ENCODE data around the gene PXDN.
"Not testable (repeated sequence)": the region's sequence is repeated elsewhere in the genome, so short reads cannot be mapped to it uniquely, and the experiment has no call there.

The PXDN gene

DNA sequence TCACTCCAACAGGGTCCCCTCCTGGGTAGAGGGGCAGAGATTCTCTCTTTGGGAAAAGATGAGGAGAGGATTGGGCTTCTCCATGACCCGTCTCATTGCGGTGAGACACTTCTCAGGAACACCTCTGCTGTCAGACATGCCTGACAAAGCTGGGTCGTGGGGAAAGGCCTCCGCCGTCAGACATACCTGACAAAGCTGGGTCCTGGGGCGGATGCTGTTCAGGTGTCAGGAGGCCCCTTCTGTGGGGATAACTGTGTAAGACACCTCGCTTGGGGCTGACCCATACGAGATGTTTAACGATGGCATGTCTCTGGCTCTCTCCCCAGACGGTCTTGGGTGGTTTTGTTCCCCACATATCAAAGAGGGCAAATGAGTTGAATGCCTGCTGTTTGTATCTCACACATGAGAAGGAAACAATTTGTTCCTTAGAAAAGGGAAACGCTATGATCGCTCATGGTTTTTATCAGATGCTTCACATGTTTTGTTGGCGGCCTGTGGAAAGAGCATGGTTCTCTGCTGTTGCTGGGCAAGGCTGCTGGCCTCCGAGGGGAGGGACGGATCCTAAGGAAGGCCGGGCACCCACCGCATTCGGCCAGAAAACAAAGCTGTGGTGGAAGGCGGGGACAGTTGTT lies 40.8 kb upstream of the PXDN start:
- TF ChIP-seq POLR2AphosphoS5 (IDR thresholded peaks at IDR 0.05; ENCODE audit: low read depth, low read length): no peak
- TF ChIP-seq POLR2A (IDR thresholded peaks at IDR 0.05; ENCODE audit: low read depth, low read length): no peak
- no peak for TF ChIP-seq TAF1 (IDR thresholded peaks at IDR 0.05; ENCODE audit: borderline replicate concordance, low read depth, low read length)
- no peak for FAIRE-seq
- DNase-seq (ENCODE audit: insufficient read length): no peak

DNA sequence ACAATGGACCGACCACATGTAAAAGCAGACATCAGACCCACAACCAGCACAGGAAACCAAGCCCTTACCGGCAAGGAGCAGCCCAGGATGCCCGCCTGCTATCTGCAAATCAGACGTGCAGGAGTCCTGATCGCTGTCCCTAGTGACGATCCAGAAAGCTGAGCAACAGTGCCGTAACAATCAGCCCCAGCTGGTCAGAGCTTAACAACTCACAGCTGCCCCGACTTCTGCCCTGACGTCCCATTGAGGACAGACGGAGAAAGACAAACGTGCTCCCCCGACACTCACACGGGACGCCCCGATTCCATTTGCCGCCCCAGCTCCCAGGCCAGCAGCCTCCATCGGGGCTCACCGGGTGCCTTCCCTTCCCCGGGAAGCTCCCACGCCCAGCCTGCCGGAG lies 39.8 kb upstream of the PXDN start:
- FAIRE-seq: no peak

DNA sequence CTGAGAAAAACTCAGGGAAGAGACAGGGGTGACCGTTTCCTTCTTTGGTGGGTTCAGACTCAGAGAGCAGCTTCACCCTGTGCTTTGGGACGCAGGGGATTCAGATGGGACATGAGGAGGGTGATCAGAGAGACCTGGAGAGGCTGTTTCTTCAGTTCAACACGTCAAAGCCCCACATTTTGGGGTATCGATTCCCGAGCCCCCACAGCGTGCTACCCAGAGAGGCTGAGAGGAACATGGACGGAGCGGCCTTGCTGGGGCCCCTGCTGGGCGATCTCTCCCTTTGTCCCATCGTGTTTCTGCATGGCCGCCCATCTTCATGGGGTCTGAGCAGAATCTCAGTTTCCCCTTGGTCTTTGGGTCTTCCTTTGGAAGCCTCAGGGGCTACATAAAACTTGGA lies 38.2 kb upstream of the PXDN start:
- no peak for FAIRE-seq
- TF ChIP-seq POLR2AphosphoS5 (IDR thresholded peaks at IDR 0.05; ENCODE audit: low read depth, low read length): no peak
- TF ChIP-seq POLR2A (IDR thresholded peaks at IDR 0.05; ENCODE audit: low read depth, low read length): no peak
- TF ChIP-seq TAF1 (IDR thresholded peaks at IDR 0.05; ENCODE audit: borderline replicate concordance, low read depth, low read length): no peak
- DNase-seq (ENCODE audit: insufficient read length): no peak

More for the DNA sequence above, 39.8 kb upstream of the PXDN start:
- DNase-seq (ENCODE audit: insufficient read length): no peak
- TF ChIP-seq POLR2AphosphoS5 (IDR thresholded peaks at IDR 0.05; ENCODE audit: low read depth, low read length) (no peak), POLR2A (IDR thresholded peaks at IDR 0.05; ENCODE audit: low read depth, low read length) (no peak), TAF1 (IDR thresholded peaks at IDR 0.05; ENCODE audit: borderline replicate concordance, low read depth, low read length) (no peak)

DNA sequence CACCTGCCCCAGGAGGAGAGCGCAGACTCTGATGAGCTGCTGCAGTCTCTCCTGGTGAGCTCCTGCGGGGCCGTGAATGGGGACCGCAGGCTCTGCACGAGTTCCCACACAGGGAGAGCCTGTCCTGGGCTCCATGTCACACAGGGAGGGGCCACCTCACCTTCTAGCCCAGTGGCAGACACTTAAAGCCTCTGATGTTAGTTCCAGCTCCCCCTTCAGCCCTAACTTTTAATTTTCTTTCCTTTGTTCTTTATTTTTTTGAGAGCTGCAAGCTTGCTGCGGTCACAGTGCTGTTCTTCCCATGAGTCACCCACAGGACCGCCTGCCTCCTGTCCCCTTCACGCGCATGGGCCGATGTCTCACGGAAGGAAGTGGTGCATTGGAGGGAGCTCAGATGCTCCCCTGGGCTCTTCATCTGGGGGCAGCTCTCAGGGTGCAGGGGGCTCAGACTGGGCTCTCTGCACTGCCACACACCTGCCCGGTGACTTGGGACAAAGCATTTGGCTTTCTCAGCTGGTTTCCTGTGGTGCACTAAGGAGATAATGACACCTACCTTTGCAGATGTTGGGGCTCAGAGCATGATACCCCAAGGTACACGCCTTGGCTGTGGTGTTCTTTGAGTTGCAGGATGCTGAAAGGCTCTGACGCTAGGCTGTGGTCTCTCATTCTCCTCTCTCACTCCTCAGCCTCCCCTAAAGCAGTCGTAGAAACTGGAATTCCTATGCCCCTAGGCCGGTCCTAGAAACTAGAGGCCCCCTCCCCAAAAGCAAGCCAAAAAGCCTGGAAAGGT lies 37.2 kb upstream of the PXDN start:
- DNase-seq (ENCODE audit: insufficient read length): no peak
- no peak for FAIRE-seq
- no peak for TF ChIP-seq POLR2A (IDR thresholded peaks at IDR 0.05; ENCODE audit: low read depth, low read length)
- TF ChIP-seq TAF1 (IDR thresholded peaks at IDR 0.05; ENCODE audit: borderline replicate concordance, low read depth, low read length): no peak
- no peak for TF ChIP-seq POLR2AphosphoS5 (IDR thresholded peaks at IDR 0.05; ENCODE audit: low read depth, low read length)

DNA sequence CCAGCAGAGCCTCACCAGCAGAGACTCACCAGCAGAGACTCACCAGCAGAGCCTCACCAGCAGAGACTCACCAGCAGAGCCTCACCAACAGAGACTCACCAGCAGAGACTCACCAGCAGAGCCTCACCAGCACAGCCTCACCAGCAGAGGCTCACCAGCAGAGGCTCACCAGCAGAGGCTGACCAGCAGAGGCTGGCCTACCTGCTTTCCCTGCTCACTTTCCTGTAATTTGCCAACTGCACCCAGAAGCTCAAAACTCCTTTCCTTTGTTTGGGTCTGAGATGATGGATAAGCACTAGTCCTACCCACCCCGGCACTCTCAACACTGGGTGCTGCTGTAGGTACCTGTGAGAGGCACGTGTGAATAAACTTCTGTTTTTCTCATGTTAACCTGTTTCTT lies 36.4 kb upstream of the PXDN start:
- FAIRE-seq (no peak), DNase-seq (ENCODE audit: insufficient read length) (no peak)
- no peak for TF ChIP-seq POLR2A (IDR thresholded peaks at IDR 0.05; ENCODE audit: low read depth, low read length)
- TF ChIP-seq POLR2AphosphoS5 (IDR thresholded peaks at IDR 0.05; ENCODE audit: low read depth, low read length): no peak
- no peak for TF ChIP-seq TAF1 (IDR thresholded peaks at IDR 0.05; ENCODE audit: borderline replicate concordance, low read depth, low read length)

DNA sequence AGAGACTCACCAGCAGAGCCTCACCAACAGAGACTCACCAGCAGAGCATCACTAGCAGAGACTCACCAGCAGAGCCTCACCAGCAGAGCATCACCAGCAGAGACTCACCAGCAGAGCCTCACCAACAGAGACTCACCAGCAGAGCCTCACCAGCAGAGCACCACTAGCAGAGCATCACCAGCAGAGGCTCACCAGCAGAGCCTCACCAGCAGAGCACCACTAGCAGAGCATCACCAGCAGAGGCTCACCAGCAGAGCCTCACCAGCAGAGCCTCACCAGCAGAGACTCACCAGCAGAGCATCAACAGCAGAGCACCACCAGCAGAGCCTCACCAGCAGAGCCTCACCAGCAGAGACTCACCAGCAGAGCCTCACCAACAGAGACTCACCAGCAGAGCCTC lies 35.7 kb upstream of the PXDN start:
- FAIRE-seq; DNase-seq (ENCODE audit: insufficient read length): not testable (repeated sequence)

DNA sequence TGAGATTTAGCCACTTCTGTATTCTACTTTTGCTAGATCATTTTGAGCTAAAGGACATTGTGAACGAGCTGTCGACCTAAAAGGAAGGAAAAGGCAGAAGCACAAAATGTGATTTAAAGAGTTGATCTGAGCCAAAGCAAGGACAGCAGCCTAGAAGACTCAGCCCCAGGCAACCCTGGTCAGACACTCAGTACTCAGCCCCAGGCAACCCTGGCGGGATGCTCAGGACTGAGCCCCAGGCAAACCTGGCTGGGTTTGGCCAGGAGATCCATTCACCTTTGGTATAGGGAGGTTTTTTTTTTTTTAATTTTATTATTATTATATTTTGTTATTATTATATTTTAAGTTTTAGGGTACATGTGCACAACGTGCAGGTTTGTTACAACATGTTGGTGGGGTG lies 34.3 kb upstream of the PXDN start:
- FAIRE-seq (no peak), DNase-seq (ENCODE audit: insufficient read length) (no peak)
- TF ChIP-seq POLR2AphosphoS5 (IDR thresholded peaks at IDR 0.05; ENCODE audit: low read depth, low read length): no peak
- TF ChIP-seq TAF1 (IDR thresholded peaks at IDR 0.05; ENCODE audit: borderline replicate concordance, low read depth, low read length): no peak
- no peak for TF ChIP-seq POLR2A (IDR thresholded peaks at IDR 0.05; ENCODE audit: low read depth, low read length)

DNA sequence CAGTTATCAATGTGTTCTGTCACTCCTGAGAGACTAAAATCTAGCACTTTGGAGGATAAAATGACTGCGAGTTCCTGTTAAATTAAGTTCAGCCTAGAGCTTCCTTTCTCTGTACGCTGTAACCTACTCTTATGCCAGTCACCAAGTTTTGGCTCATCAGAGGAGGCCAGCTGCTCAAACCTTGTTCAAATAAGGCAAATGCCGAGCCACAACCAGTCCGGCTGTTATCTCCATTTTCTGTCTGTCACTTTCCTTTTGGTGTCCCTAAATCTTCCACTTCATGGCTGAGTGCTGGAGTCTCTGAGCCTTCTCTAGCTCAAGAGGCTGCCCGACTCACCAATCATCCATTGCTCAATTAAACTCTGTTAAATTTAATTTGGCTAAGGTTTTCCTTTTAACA lies 33.5 kb upstream of the PXDN start:
- no peak for FAIRE-seq
- no peak for TF ChIP-seq POLR2A (IDR thresholded peaks at IDR 0.05; ENCODE audit: low read depth, low read length)
- TF ChIP-seq TAF1 (IDR thresholded peaks at IDR 0.05; ENCODE audit: borderline replicate concordance, low read depth, low read length): no peak
- no peak for TF ChIP-seq POLR2AphosphoS5 (IDR thresholded peaks at IDR 0.05; ENCODE audit: low read depth, low read length)

DNA sequence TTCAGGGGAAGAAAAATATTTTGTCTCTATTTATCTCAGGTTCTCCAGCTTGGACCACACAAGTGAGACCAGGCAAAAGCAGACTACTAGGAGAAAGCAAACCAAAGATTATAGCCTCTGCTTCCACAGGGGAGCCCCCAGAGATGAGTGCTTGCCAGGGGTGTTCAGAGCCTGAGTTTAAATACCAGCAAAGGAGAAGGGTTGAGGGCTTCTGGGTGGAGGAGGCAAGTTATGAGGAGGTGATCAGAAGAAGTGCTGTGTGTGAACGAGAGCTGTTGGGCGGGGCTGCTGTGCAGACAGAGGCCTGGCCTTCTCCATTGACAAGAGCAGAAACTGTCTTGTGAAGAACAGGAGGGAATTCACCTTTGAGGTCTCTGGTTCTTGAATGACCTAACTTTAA lies 32.8 kb upstream of the PXDN start:
- FAIRE-seq (no peak), DNase-seq (ENCODE audit: insufficient read length) (no peak)
- TF ChIP-seq POLR2A (IDR thresholded peaks at IDR 0.05; ENCODE audit: low read depth, low read length) (no peak), POLR2AphosphoS5 (IDR thresholded peaks at IDR 0.05; ENCODE audit: low read depth, low read length) (no peak), TAF1 (IDR thresholded peaks at IDR 0.05; ENCODE audit: borderline replicate concordance, low read depth, low read length) (no peak)

More for the DNA sequence above, 33.5 kb upstream of the PXDN start:
- DNase-seq (ENCODE audit: insufficient read length): no peak

DNA sequence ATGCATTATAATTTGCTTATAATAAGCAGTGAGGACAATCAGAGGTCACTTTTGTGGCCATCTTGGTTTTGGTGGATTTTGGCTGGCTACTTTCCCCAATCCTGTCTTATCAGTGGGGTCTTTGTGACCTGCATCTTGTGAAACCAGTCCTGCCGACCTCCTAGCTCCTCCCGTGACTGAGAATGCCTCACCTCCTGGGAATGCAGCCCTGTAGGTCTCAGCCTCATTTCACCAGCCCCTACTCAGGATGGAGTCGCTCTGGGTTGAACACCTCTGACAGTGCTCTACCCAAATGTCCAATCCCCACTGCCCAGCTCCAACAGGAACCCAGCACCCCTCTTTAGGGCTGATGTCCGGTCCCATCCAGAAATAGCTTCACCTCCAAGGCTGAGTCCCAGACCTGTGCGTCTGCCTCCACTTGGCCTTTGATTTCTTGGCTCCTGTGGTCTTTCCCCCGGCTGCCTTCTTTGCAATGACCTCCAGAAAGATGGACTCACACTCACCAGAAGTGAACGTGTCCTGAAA lies 31.3 kb upstream of the PXDN start:
- DNase-seq (ENCODE audit: insufficient read length) (no peak), FAIRE-seq (no peak)
- TF ChIP-seq TAF1 (IDR thresholded peaks at IDR 0.05; ENCODE audit: borderline replicate concordance, low read depth, low read length): no peak
- TF ChIP-seq POLR2AphosphoS5 (IDR thresholded peaks at IDR 0.05; ENCODE audit: low read depth, low read length): no peak
- TF ChIP-seq POLR2A (IDR thresholded peaks at IDR 0.05; ENCODE audit: low read depth, low read length): no peak

DNA sequence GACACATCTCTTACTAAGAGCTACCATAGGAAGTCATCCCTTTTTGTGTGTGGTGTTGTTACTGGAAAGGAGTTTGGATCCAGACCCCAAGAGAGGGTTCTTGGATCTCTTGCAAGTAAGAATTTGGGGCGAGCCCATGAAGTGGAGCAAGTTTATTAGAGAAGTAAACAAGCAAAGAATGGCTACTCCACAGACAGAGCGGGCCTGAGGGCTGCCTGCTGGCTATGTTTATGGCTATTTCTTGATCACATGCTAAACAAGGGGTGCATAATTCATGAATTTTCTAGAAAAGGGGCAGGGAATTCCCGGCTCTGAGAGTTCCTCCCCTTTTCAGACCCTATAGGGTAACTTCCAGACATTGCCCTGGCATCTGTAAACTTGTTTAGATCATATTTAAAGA lies 30.6 kb upstream of the PXDN start:
- TF ChIP-seq POLR2AphosphoS5 (IDR thresholded peaks at IDR 0.05; ENCODE audit: low read depth, low read length): no peak
- TF ChIP-seq POLR2A (IDR thresholded peaks at IDR 0.05; ENCODE audit: low read depth, low read length): no peak
- no peak for TF ChIP-seq TAF1 (IDR thresholded peaks at IDR 0.05; ENCODE audit: borderline replicate concordance, low read depth, low read length)
- DNase-seq (ENCODE audit: insufficient read length): no peak
- no peak for FAIRE-seq

DNA sequence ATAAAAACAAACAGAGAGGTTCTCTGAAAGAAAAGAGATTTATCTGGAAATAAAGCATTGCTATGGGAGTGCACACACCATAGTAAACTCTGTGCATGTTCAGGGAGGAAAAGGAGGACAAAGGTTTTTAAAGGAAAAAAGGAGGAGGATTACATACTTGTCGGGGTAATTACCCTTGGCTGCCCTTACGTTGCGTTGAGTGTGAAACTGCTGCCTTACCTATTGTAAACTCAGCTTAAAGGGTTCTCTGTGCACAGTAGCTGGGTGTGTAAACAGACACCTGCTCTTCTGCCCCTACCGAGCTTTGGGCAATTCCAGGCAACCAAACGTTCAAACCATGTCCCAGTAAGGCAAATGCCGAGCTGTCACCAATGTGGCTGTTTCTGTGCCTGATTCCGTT lies 29.6 kb upstream of the PXDN start:
- TF ChIP-seq TAF1 (IDR thresholded peaks at IDR 0.05; ENCODE audit: borderline replicate concordance, low read depth, low read length): no peak
- no peak for TF ChIP-seq POLR2AphosphoS5 (IDR thresholded peaks at IDR 0.05; ENCODE audit: low read depth, low read length)
- TF ChIP-seq POLR2A (IDR thresholded peaks at IDR 0.05; ENCODE audit: low read depth, low read length): no peak
- DNase-seq (ENCODE audit: insufficient read length): no peak
- FAIRE-seq: no peak

All from GM12892 (cell line).